Activated CD8-positive, alpha-beta T cell treated with anti-CD3 and anti-CD28 coated beads for 36 hours (primary cell): ENCODE measurements around the gene TRABD2A. TPM values are rescaled to one million over a fixed set of nuclear protein-coding genes. Genes with fewer than 3 reads are reported as not detected.

Experiments used
- ATAC-seq: fragments of 200-7000 bp; cut with Tn5 transposase; one replicate; pipeline ENCODE4 v1.10.0; 2021; ENCODE audit warnings: mild to moderate bottlenecking, moderate library complexity
- CTCF ChIA-PET: fragments of 350-600 bp; sonication (Branson Sonifier 250); formaldehyde crosslinking; loops from one replicate; lab custom pipeline; 2021; ENCODE audit warnings: antibody characterized with exemption; lab: Charles Lee
- POLR2A ChIA-PET: fragments of 350-600 bp; sonication (Branson Sonifier 250); formaldehyde crosslinking; loops from one replicate; lab custom pipeline; 2021; ENCODE audit warnings: antibody characterized with exemption; lab: Charles Lee
- DNase-seq: peaks from one replicate; pipeline ENCODE4 v3.0.0-alpha.2; 2020
- H3K27ac Mint-ChIP-seq: one replicate; pipeline ENCODE4 v1.8.0; 2021; ENCODE audit warnings: mild to moderate bottlenecking, mixed read lengths
- H3K27me3 Mint-ChIP-seq: one replicate; pipeline ENCODE4 v1.8.0; 2021; ENCODE audit warnings: mixed read lengths
- H3K36me3 Mint-ChIP-seq: one replicate; pipeline ENCODE4 v1.8.0; 2021; ENCODE audit warnings: low read depth, mixed read lengths
- H3K4me1 Mint-ChIP-seq: one replicate; pipeline ENCODE4 v1.8.0; 2021; ENCODE audit warnings: low read depth, mixed read lengths
- H3K4me3 Mint-ChIP-seq: one replicate; pipeline ENCODE4 v1.8.0; 2021; ENCODE audit warnings: mild to moderate bottlenecking, moderate library complexity, mixed read lengths
- H3K9me3 Mint-ChIP-seq: one replicate; pipeline ENCODE4 v1.8.0; 2021; ENCODE audit warnings: mixed read lengths
- CTCF ChIP-seq: fragments of 200-600 bp; IDR thresholded peaks from one replicate; pipeline ENCODE4 v1.8.0; 2022; ENCODE audit warnings: antibody characterized with exemption, mild to moderate bottlenecking
- intact Hi-C: fragments of 100-400 bp; cut with micrococcal nuclease; formaldehyde crosslinking; loops from one replicate; pipeline ENCODE4 v1.10.0; 2022
- total RNA-seq, 2 experiments: library from RNA; stranded (reverse); gene quantifications; one replicate each; pipeline ENCODE4 v1.2.3, GENCODE V29; 2021

The TRABD2A gene
- total RNA-seq, 2 experiments from 2014 or later = 56.3 to 56.4 TPM

- Mint-ChIP-seq H3K9me3 (peaks cover 4% of the 10 kb centered on the region), H3K4me3 (no peak overlapping the region), H3K27me3 (no peaks in the 10 kb centered on the region), H3K27ac (no peak overlapping the region), H3K4me1 (peaks cover 24% of the 10 kb centered on the region), H3K36me3 (peaks cover 28% of the 10 kb centered on the region)
- TF ChIP-seq CTCF = no peak
- intact Hi-C loops = no loop called here
- no peak for ATAC-seq
- CTCF ChIA-PET = no interaction called here
- DNase-seq = no peak
- POLR2A ChIA-PET = no interaction called here
These were observed 50.8 kb downstream of the TRABD2A start for GRCh38 chr2:84830095-84830494.

- intact Hi-C loops = no loop called here
- DNase-seq (no peak), ATAC-seq (no peak)
- peaks cover 22% of the 10 kb centered on the region for H3K4me1 Mint-ChIP-seq
- H3K27me3 Mint-ChIP-seq = no peaks in the 10 kb centered on the region
- H3K9me3 Mint-ChIP-seq = peaks cover 3% of the 10 kb centered on the region
- H3K36me3 Mint-ChIP-seq = peaks cover 28% of the 10 kb centered on the region
- no peak overlapping the region for H3K27ac Mint-ChIP-seq
- H3K4me3 Mint-ChIP-seq = no peak overlapping the region
- no peak for TF ChIP-seq CTCF
- CTCF ChIA-PET = no interaction called here
- POLR2A ChIA-PET = no interaction called here
These were observed 51.2 kb downstream of the TRABD2A start for GRCh38 chr2:84829693-84830092.

GRCh38 chr2:84827978-84828575 lies 52.8 kb downstream of the TRABD2A start:
- peak overlapping the region; percentile 12 for H3K27ac Mint-ChIP-seq
- H3K4me3 Mint-ChIP-seq = no peak overlapping the region
- POLR2A ChIA-PET = interaction anchor here (1.0 to 1.6 kb wide), 4 partner anchors 8 to 77 kb away, joined by 4 to 9 read pairs (median 6); no protein-coding TSS in a partner anchor

GRCh38 chr2:84823788-84824187 lies 57.1 kb downstream of the TRABD2A start:
- no peak for TF ChIP-seq CTCF
- ChIA-PET POLR2A (no interaction called here), CTCF (interaction anchor here (1.4 kb wide), 1 partner anchor 9 kb away, joined by 3 read pairs; no protein-coding TSS in a partner anchor)
- H3K36me3 Mint-ChIP-seq = peaks cover 46% of the 10 kb centered on the region
- H3K27me3 Mint-ChIP-seq = no peaks in the 10 kb centered on the region
- H3K27ac Mint-ChIP-seq = no peak overlapping the region
- intact Hi-C loops = no loop called here
- H3K4me1 Mint-ChIP-seq = peaks cover 26% of the 10 kb centered on the region
- DNase-seq = no peak
- peaks cover 3% of the 10 kb centered on the region for H3K9me3 Mint-ChIP-seq
- no peak for ATAC-seq
- H3K4me3 Mint-ChIP-seq = no peak overlapping the region

More at GRCh38 chr2:84827978-84828575, 52.8 kb downstream of the TRABD2A start:
- peaks cover 8% of the 10 kb centered on the region for H3K4me1 Mint-ChIP-seq
- TF ChIP-seq CTCF = no peak
- intact Hi-C loops = no loop called here
- DNase-seq (no peak), ATAC-seq (no peak)
- no peaks in the 10 kb centered on the region for H3K27me3 Mint-ChIP-seq
- CTCF ChIA-PET = interaction anchor here (0.9 to 2.7 kb wide), 5 partner anchors 9 to 472 kb away, joined by 3 to 8 read pairs (median 5); no protein-coding TSS in a partner anchor
- H3K9me3 Mint-ChIP-seq = peaks cover 3% of the 10 kb centered on the region
- peaks cover 40% of the 10 kb centered on the region for H3K36me3 Mint-ChIP-seq

GRCh38 chr2:84823229-84823628 lies 57.7 kb downstream of the TRABD2A start:
- no peak for DNase-seq
- Mint-ChIP-seq H3K27ac (peak overlapping the region; percentile 5), H3K27me3 (no peaks in the 10 kb centered on the region), H3K36me3 (peaks cover 41% of the 10 kb centered on the region), H3K4me3 (no peak overlapping the region), H3K4me1 (peaks cover 29% of the 10 kb centered on the region), H3K9me3 (peaks cover 3% of the 10 kb centered on the region)
- ChIA-PET CTCF (interaction anchor here (1.2 kb wide), 1 partner anchor 102 kb away, joined by 3 read pairs; no protein-coding TSS in a partner anchor), POLR2A (no interaction called here)
- no peak for TF ChIP-seq CTCF
- intact Hi-C loops = no loop called here
- no peak for ATAC-seq
